ENCODE measurements around the gene MLLT1. TPM values are rescaled to one million over a fixed set of nuclear protein-coding genes. Genes with fewer than 3 reads are reported as not detected.

The MLLT1 gene
- total RNA-seq, 1 donor from 2014 or later: 7.5 TPM

GRCh38 chr19:6221220-6221877, 58.4 kb downstream of the MLLT1 start:
- DNase-seq: no peak

- no peak for DNase-seq
Measured at GRCh38 chr19:6220385-6221191, 59.2 kb downstream of the MLLT1 start.

- DNase-seq: peak; percentile 38
Measured at GRCh38 chr19:6219586-6220290, 60.0 kb downstream of the MLLT1 start.

GRCh38 chr19:6219147-6219525, 60.6 kb downstream of the MLLT1 start:
- DNase-seq: no peak

- DNase-seq: peak; percentile 96
Measured at GRCh38 chr19:6218491-6219146, 61.2 kb downstream of the MLLT1 start.

DNA sequence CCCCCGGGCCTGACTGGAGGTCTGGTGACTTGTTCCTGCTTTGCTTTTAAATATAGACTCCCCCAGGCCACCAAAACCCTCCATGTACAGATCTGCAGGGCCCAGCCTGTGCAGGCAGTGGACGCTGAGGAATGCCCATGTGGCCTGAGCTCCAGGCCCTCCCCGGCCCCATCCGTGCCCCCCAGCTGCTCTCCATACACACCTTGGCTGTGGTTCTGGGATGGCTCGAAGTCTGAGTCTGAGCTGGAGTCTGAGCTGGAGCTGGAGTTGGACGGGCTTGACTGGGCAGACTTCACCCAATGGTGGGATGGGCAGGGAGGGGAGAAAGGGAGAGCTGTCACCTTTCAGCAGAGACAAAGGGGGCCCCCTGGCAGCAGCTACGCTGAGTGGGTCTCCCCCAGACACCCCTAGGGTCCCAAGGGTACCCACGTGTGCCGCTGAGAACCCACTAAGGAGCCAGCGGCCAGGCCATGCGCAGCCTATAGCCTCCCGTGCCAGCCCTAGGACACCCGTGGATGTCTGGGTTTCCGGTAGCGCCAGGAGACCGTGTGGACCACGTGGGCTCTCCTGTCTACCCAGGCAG, 61.9 kb downstream of the MLLT1 start:
- no peak for DNase-seq

DNA sequence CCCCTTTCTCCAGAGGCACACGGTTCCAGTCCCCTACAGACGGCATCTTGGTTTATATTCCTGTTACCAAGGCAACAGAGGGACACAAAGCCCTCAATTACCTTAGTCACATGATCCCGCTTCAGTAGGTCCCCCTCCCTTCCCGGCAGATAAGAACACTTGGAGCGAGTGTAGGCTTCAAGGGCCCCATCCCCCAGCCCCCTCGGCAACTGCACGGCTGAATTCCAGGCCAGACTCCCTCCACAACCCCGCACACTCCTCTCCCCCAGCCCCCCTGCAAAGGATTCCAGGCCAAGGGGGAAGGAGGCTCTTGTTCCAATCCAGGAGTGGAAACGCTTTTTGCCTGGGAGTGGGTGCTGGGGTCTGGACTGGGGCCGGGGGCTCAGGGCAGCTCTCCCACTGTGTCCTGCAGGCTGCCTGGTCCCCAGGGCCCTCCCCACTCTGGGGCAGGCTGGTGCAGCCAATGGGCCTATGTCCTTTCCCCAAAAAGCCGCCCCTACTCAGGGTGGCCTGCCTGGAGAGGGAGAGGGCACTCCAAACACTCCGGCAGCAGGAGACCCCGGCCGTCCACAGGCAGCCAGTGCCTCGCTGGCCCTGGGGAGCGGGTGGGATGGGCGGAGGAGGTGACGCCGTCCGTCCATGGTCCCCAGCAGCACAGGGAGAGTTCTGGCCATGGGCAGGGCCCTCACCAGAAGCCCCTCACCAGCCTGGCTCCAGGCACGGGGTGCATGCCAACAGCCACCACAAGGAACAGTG, 62.6 kb downstream of the MLLT1 start:
- DNase-seq: peak; percentile 91

DNA sequence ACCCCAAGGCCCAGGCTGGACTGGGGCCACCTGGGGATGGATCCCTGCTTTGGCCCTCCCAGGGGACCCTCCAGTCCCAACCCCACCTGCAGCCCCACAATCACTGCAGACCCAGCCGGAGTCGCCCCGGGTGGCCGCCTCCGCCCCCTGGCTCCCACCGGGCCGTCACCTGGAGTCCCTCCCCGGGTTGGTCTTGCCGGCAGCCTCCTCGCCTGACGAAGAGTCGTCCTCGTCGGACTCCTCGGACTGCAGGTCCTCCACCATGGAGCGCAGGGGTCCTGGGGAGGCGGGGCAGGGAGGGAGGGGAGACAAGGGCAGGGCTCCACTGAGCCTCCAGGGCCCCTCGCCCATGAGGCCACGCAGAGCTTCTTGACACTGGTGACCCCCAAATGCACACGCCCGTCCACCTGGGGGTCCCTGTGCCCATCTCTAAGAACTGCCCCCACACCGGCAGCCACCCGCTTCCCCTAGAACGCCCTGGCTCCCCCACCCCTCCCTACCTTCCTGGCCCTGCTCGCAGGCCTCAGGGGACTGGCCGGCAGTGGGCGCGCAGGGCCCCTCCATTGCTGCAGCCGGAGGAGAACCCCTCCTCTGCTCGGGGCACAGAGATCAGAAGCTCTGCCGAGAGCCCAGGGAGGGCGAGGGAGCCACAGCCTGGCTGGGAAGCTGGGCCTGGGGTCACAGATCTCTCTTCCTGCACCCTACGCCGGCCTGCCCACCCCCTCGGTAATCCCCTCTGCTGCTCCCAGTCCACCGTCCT, 63.4 kb downstream of the MLLT1 start:
- no peak for DNase-seq

- DNase-seq: no peak
Measured at GRCh38 chr19:6215701-6216235, 64.0 kb downstream of the MLLT1 start.

DNA sequence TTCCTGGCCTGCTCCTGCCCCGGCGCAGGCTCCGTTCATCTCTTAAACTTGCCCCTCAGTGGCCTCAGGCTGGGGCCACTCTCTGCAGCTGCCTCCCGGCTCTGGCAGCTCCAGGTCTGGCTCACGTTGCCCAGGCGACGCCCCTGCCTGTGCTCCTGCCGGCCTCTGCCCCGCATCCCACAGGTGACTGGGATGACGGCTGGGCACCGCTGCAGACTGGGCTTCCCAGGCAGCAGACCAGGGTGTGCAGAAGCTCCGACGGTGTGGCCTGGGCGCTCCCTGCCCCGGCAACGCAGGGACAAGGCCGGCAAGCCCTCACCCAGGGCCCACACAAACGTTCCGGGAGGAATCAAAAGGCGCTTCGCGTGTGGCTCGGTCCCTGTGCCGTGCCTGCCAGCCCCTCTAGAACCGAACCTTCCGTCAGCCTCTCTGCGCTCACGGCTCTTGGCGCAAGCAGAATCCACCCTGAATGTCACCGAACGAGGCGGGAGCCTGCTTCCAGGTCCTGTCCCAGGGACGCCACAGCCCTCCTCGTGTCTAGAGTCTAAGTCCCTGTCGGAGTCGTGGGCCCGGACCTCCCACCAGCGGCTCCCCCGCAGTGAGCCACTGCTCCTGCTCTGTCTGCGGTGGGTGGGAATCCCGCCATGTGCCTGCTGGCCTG, 64.8 kb downstream of the MLLT1 start:
- no peak for DNase-seq

DNA sequence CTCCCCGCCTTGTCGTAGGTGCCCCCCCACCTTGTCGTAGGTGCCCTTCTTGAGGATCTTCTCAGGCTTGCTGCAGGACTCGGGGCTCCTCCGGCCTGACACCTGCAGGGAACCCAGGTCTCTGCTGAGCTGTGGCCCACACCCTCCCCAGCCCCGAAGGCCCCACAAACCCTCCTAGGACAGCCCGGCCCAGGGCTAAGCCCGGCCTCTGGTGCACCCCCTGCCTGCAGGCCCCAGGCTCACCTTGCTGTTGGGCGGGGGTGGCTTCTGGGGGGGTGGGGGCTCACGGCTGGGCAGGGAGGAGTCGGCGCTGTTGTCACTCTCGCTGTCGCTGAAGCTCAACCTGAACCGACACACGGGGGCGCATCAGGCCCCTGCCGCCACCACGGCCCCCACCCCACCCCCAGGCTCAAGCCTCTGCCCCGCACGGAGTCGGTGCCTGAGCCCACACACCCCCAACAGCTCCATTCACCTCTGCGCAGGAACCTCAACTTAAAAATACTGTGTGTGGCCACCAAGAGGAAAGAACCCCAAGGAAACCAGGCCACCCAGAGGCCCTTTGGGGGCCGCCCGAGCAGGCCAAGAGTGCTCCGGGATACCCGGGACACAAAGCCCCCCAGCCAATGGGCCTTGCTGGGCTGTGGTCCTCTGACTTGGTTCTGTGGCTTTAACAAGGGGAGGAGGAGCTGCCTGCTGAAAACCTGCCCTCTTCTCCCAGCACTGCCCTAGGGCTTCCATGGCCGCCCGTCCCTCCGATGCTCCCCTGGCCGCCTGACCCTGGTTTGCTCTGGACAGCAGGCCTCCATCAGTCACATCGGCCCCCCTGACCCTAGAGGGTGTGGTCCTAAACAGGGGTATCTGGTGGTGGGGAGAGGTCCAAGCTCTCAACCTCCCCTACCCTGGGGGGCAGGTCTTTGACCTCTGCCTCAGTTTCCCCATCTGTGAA, 65.8 kb downstream of the MLLT1 start:
- DNase-seq: no peak

DNA sequence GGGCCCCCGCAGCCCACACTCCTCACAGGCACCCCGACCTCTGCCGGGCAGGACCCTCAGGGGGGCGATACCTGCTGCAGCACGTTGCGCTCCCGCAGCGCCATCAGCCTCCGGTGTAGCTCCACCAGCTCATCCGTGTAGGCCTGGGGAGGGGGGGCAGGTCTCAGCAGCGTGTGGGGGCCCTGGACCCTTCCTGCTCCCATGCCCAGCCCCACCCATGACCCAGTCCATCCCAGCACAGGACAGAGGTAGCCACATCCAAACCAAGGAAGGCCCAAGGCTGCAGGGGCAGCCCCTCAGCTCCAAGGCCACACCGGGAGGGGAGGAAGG, 66.5 kb downstream of the MLLT1 start:
- DNase-seq: no peak

- DNase-seq: no peak
Measured at GRCh38 chr19:6212403-6213265, 67.1 kb downstream of the MLLT1 start.

DNA sequence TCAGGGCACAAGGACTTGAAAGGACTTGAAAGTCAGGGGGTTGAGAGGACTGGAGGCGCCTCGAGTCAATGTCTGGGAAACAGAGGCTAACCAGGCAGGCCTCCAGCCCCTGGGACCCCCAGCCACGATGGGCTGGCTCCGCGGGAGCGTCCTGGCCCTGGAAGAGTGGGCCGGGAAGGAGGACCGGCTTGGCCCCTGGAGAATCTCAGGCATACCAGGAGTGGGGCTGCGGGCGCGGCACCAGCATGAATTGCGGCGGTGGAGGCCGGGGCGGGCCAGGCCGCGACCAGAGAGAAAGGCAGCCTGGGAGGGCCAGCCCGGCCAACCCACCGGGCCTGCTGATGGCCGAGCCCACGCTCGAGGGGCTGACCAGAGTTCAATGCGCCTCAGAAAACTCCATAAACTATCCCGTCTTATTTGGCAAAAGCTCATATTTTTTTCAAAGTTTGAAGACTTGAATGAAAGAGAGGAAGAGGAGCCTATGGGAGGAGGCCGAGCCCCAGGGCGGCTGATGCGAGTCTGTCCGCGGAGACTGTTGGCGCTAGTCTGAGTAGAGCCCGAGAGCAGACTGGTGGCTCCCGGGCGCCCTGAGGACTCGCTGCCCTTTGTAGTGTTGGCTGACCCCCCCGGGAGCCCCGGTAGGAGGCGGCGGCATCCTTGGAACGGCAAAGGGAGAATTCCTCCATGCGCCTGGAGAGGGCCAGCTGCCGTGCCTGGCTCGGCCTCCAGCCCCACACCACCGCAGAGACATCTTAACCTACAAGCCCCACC, 68.0 kb downstream of the MLLT1 start:
- DNase-seq: no peak

GRCh38 chr19:6210721-6211600, 68.8 kb downstream of the MLLT1 start:
- no peak for DNase-seq

DNA sequence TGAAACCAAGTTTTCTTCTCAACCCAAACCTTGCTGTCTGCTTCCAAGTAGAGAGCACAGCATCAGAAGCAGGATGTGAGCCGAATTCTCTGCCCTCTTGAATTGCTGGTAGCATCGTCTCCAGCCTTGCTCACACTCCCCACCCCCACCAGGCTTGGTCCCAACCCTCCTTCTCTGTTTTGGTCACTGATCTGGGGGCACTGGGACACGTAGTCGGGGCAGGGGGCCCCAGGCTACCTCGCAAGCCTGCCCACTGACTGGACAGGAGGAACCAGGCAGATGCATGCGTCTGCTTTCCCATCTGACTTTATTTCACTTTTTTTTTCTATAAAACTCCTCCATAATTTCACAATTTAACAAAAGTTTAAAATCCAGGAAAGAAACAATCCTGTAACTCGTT, 69.7 kb downstream of the MLLT1 start:
- no peak for DNase-seq

Measured in tongue (tissue), 2 donors.